H9 (cell line): ENCODE measurements around the gene SLC22A3. TPM values are rescaled to one million over a fixed set of nuclear protein-coding genes. Genes with fewer than 3 reads are reported as not detected.

Source experiments
- DNase-seq: peaks from one replicate; pipeline ENCODE4 v3.0.0-alpha.2; 2017
- H2AFZ ChIP-seq: one replicate; pipeline ENCODE4 v1.6.1; 2013; ENCODE audit warnings: mild to moderate bottlenecking, low read length, control low read depth, moderate library complexity
- H2AK5ac ChIP-seq: 2 replicates; pipeline ENCODE4 v1.6.1; 2013; ENCODE audit warnings: low read length, control low read depth, mixed read lengths; ENCODE audit not compliant: insufficient read length
- H2BK120ac ChIP-seq: one replicate; pipeline ENCODE4 v1.6.1; 2013; ENCODE audit warnings: low read depth, mild to moderate bottlenecking, low read length, control low read depth, inconsistent platforms; ENCODE audit not compliant: poor library complexity, severe bottlenecking
- H2BK12ac ChIP-seq: 2 replicates; pipeline ENCODE4 v1.6.1; 2013; ENCODE audit warnings: low read length, control low read depth, mixed read lengths, low read depth; ENCODE audit not compliant: insufficient read length
- H2BK15ac ChIP-seq: 2 replicates; pipeline ENCODE4 v1.6.1; 2013; ENCODE audit warnings: low read depth, low read length, control low read depth
- H2BK20ac ChIP-seq: one replicate; pipeline ENCODE4 v1.6.1; 2013; ENCODE audit warnings: low read depth, mild to moderate bottlenecking, low read length, control low read depth, inconsistent platforms; ENCODE audit not compliant: poor library complexity, severe bottlenecking
- H2BK5ac ChIP-seq: 2 replicates; pipeline ENCODE4 v1.6.1; 2013; ENCODE audit warnings: low read length, control low read depth, mixed read lengths; ENCODE audit not compliant: insufficient read length
- H3K14ac ChIP-seq: 2 replicates; pipeline ENCODE4 v1.6.1; 2013; ENCODE audit warnings: low read length, control low read depth; ENCODE audit not compliant: insufficient read depth
- H3K18ac ChIP-seq: 2 replicates; pipeline ENCODE4 v1.6.1; 2013; ENCODE audit warnings: low read depth, mild to moderate bottlenecking, mixed read lengths, low read length, control low read depth; ENCODE audit not compliant: insufficient read length
- H3K23ac ChIP-seq: 2 replicates; pipeline ENCODE4 v1.6.1; 2013; ENCODE audit warnings: low read length, control low read depth, mixed read lengths, low read depth; ENCODE audit not compliant: insufficient read length
- H3K23me2 ChIP-seq: 2 replicates; pipeline ENCODE4 v1.6.1; 2013; ENCODE audit warnings: low read depth, mild to moderate bottlenecking, mixed read lengths, low read length, control low read depth; ENCODE audit not compliant: insufficient read length, poor library complexity, severe bottlenecking
- H3K27ac ChIP-seq: 2 replicates; pipeline ENCODE4 v1.5.1; 2013; ENCODE audit warnings: low read length, control low read depth, mixed read lengths, low read depth; ENCODE audit not compliant: insufficient read length
- H3K27me3 ChIP-seq: 2 replicates; pipeline ENCODE4 v1.6.1; 2013; ENCODE audit warnings: low read length, control low read depth, inconsistent platforms; ENCODE audit not compliant: insufficient read depth
- H3K4ac ChIP-seq: 2 replicates; pipeline ENCODE4 v1.6.1; 2013; ENCODE audit warnings: low read depth, mild to moderate bottlenecking, control low read depth, inconsistent platforms, low read length, moderate library complexity
- H3K4me1 ChIP-seq: 2 replicates; pipeline ENCODE4 v1.6.1; 2013; ENCODE audit warnings: low read length, control low read depth, inconsistent platforms; ENCODE audit not compliant: insufficient read depth
- H3K4me2 ChIP-seq: 2 replicates; pipeline ENCODE4 v1.6.1; 2013; ENCODE audit warnings: low read length, control low read depth, mixed read lengths; ENCODE audit not compliant: insufficient read length, insufficient read depth
- H3K56ac ChIP-seq: 2 replicates; pipeline ENCODE4 v1.6.1; 2013; ENCODE audit warnings: low read depth, mild to moderate bottlenecking, mixed read lengths, low read length, control low read depth; ENCODE audit not compliant: insufficient read length
- H3K79me1 ChIP-seq: 2 replicates; pipeline ENCODE4 v1.6.1; 2013; ENCODE audit warnings: low read depth, mild to moderate bottlenecking, moderate library complexity, low read length, control low read depth, inconsistent platforms; ENCODE audit not compliant: insufficient read depth, poor library complexity, severe bottlenecking
- H3K79me2 ChIP-seq: 2 replicates; pipeline ENCODE4 v1.6.1; 2013; ENCODE audit warnings: low read length, control low read depth, inconsistent platforms; ENCODE audit not compliant: insufficient read depth
- H3K9ac ChIP-seq: 2 replicates; pipeline ENCODE4 v1.6.1; 2013; ENCODE audit warnings: low read length, control low read depth, mixed read lengths; ENCODE audit not compliant: insufficient read length; ENCODE audit errors: extremely low read depth
- H3K9me3 ChIP-seq: one replicate; pipeline ENCODE4 v1.6.1; 2013; ENCODE audit warnings: low read depth, low read length, inconsistent platforms; ENCODE audit not compliant: control insufficient read depth
- H3T11ph ChIP-seq: one replicate; pipeline ENCODE4 v1.6.1; 2013; ENCODE audit warnings: mild to moderate bottlenecking, low read length, control low read depth, inconsistent platforms
- H4K20me1 ChIP-seq: one replicate; pipeline ENCODE4 v1.6.1; 2013; ENCODE audit not compliant: control insufficient read depth, insufficient read length, insufficient read depth
- H4K5ac ChIP-seq: 2 replicates; pipeline ENCODE4 v1.6.1; 2013; ENCODE audit warnings: low read depth, mild to moderate bottlenecking, mixed read lengths, low read length, control low read depth; ENCODE audit not compliant: insufficient read length
- H4K8ac ChIP-seq: replicated peaks from 2 replicates; pipeline ENCODE4 v1.6.1; 2013; ENCODE audit warnings: low read length, control low read depth, mixed read lengths, low read depth; ENCODE audit not compliant: insufficient read length
- H4K91ac ChIP-seq: 2 replicates; pipeline ENCODE4 v1.6.1; 2013; ENCODE audit warnings: low read depth, mild to moderate bottlenecking, moderate library complexity, mixed read lengths, low read length, control low read depth; ENCODE audit not compliant: insufficient read length
- H3K27ac Mint-ChIP-seq, 3 experiments: 2 replicates in 2 of 3; 3 replicates in 1 of 3; pipeline ENCODE4 v1.8.0; 2020 to 2021; ENCODE audit warnings: mixed read lengths in 3 of 3, mild to moderate bottlenecking in 1 of 3, moderate library complexity in 1 of 3
- H3K27me3 Mint-ChIP-seq: 2 replicates; pipeline ENCODE4 v1.8.0; 2021; ENCODE audit warnings: low read depth, mild to moderate bottlenecking, moderate library complexity, mixed read lengths
- H3K36me3 Mint-ChIP-seq, 3 experiments: 2 replicates in 2 of 3; 3 replicates in 1 of 3; pipeline ENCODE4 v1.8.0; 2020 to 2021; ENCODE audit warnings: low read depth in 3 of 3, mixed read lengths in 3 of 3; ENCODE audit not compliant: insufficient read depth in 1 of 3
- H3K4me1 Mint-ChIP-seq, 2 experiments: 2 replicates each; pipeline ENCODE4 v1.8.0; 2020; ENCODE audit warnings: mixed read lengths in 2 of 2
- H3K4me3 Mint-ChIP-seq, 2 experiments: 2 replicates in 1 of 2; 3 replicates in 1 of 2; pipeline ENCODE4 v1.8.0; 2020 to 2021; ENCODE audit warnings: mild to moderate bottlenecking in 2 of 2, mixed read lengths in 2 of 2, moderate library complexity in 1 of 2
- H3K9me3 Mint-ChIP-seq, 2 experiments: 2 replicates in 1 of 2; 3 replicates in 1 of 2; pipeline ENCODE4 v1.8.0; 2020; ENCODE audit warnings: mild to moderate bottlenecking in 2 of 2, mixed read lengths in 2 of 2, moderate library complexity in 1 of 2
- WGBS: extraction: QIAGEN DNeasy Blood & Tissue Kit; methylation state at CpG from one replicate; pipeline ENCODE4 v1.1.7; 2013; ENCODE audit warnings: missing lambda C conversion rate, low lambda C conversion rate, mixed read lengths; ENCODE audit not compliant: insufficient read length; ENCODE audit errors: extremely low coverage; 5-methylcytosine and 5-hydroxymethylcytosine counted together
- total RNA-seq: library from RNA; stranded (reverse); gene quantifications from 2 replicates; pipeline ENCODE4 v1.2.1, GENCODE V29; 2021
- TF ChIP-seq, protein P1 (sequence below): fragments of 200-600 bp; sonication (generic); conservative IDR thresholded peaks from 3 replicates; pipeline ENCODE4 v1.8.0; 2021; ENCODE audit warnings: antibody characterized with exemption, mild to moderate bottlenecking

Gene SLC22A3
- total RNA-seq, 1 experiment from 2014 or later: 2.7 TPM

DNA sequence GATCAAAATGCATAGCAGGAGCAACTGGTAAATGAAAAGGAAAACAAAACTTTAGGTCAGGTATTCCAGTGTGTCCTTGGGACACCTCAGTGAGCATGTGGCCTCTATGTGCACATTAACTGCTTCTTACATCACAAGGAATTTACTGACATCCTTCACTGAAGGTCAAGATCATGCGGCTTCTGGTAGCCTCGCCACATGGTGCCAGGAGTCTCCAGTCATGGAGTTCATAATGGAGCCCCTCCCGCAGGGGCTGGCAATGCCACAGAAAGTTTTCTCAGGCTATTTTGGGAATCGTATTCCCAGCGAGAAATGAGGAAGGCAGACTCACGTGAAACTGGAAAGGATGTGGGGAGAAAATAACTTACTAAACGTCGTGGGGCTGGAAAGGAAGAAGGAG is 19.7 kb upstream of the SLC22A3 start:
- TF ChIP-seq, protein P1, sequence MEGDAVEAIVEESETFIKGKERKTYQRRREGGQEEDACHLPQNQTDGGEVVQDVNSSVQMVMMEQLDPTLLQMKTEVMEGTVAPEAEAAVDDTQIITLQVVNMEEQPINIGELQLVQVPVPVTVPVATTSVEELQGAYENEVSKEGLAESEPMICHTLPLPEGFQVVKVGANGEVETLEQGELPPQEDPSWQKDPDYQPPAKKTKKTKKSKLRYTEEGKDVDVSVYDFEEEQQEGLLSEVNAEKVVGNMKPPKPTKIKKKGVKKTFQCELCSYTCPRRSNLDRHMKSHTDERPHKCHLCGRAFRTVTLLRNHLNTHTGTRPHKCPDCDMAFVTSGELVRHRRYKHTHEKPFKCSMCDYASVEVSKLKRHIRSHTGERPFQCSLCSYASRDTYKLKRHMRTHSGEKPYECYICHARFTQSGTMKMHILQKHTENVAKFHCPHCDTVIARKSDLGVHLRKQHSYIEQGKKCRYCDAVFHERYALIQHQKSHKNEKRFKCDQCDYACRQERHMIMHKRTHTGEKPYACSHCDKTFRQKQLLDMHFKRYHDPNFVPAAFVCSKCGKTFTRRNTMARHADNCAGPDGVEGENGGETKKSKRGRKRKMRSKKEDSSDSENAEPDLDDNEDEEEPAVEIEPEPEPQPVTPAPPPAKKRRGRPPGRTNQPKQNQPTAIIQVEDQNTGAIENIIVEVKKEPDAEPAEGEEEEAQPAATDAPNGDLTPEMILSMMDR: no peak
- H2BK20ac ChIP-seq: no peak overlapping the region
- H3K27me3 Mint-ChIP-seq: peaks cover 1% of the 10 kb centered on the region
- H3K36me3 Mint-ChIP-seq: no peaks in the 10 kb centered on the region
- no peak overlapping the region for H4K91ac ChIP-seq
- no peak overlapping the region for H2AK5ac ChIP-seq
- no peak overlapping the region for H2AFZ ChIP-seq
- H3K9me3 ChIP-seq: no peaks in the 10 kb centered on the region
- H3K27ac Mint-ChIP-seq: no peak overlapping the region; a peak in 1 of 7 replicates
- no peak overlapping the region for H2BK12ac ChIP-seq
- no peak overlapping the region for H3T11ph ChIP-seq
- no peaks in the 10 kb centered on the region for H3K4me1 ChIP-seq
- no peaks in the 10 kb centered on the region for H3K27me3 ChIP-seq
- H4K8ac ChIP-seq: no peak overlapping the region
- H3K4me1 Mint-ChIP-seq: peaks cover 0 to 2% of the 10 kb centered on the region in 2 experiments; a peak in 1 of 4 replicates
- H2BK120ac ChIP-seq: no peak overlapping the region
- H3K18ac ChIP-seq: no peak overlapping the region
- H2BK15ac ChIP-seq: no peak overlapping the region
- no peak overlapping the region for H3K4me3 Mint-ChIP-seq
- no peak overlapping the region for H3K4me2 ChIP-seq
- no CpG with 5 or more reads among the region's 8 CpGs for WGBS
- no peak for DNase-seq
- H3K27ac ChIP-seq: no peak overlapping the region
- no peaks in the 10 kb centered on the region for H3K79me1 ChIP-seq
- H3K4ac ChIP-seq: no peak overlapping the region
- H3K9ac ChIP-seq: no peak overlapping the region
- no peak overlapping the region for H3K14ac ChIP-seq
- no peaks in the 10 kb centered on the region for H3K79me2 ChIP-seq
- no peak overlapping the region for H3K56ac ChIP-seq
- no peaks in the 10 kb centered on the region for H3K9me3 Mint-ChIP-seq
- H3K23me2 ChIP-seq: no peaks in the 10 kb centered on the region
- no peaks in the 10 kb centered on the region for H4K20me1 ChIP-seq
- no peak overlapping the region for H4K5ac ChIP-seq
- no peak overlapping the region for H2BK5ac ChIP-seq
- no peak overlapping the region for H3K23ac ChIP-seq
